Measurements from ENCODE around the gene PRR15L. TPM values are rescaled to one million over a fixed set of nuclear protein-coding genes. Genes with fewer than 3 reads are reported as not detected.

Gene PRR15L
- total and polyA plus RNA-seq, 2 of the 8 experiments (the other 6 are each of a cell fraction or from before 2014, with no cell fraction given) = 0.26 to 1.1 TPM

GRCh38 chr17:47995241-47995935 lies 37.7 kb upstream of the PRR15L start (continued):
- no peak for TF ChIP-seq TEAD4 (IDR thresholded peaks at IDR 0.05; ENCODE audit: low read depth, low read length)

All from H1 (cell line).